ENCODE measurements around the gene SMTNL2.
A peak's percentile ranks its signal among the peaks of the same experiment; 100 is the strongest.
"Not testable (repeated sequence)": the region's sequence is repeated elsewhere in the genome, so short reads cannot be mapped to it uniquely, and the experiment has no call there.

The SMTNL2 gene

GRCh38 chr17:4560421-4560820 lies 23.9 kb upstream of the SMTNL2 start, which contains the start of gene GGT6:
TSS of gene GGT6 (minus strand) at chr17:4560577. CDS start at chr17:4560521, 56 bp downstream.
- DNase-seq (ENCODE audit: low spot score): no peak

- DNase-seq (ENCODE audit: low spot score): no peak
Observed at GRCh38 chr17:4560837-4561256, 23.5 kb upstream of the SMTNL2 start.

- DNase-seq (ENCODE audit: low spot score): no peak
Observed at GRCh38 chr17:4562015-4562969, 22.0 kb upstream of the SMTNL2 start.

- peak; percentile 77 for DNase-seq (ENCODE audit: low spot score)
Observed at GRCh38 chr17:4565209-4566141, 18.9 kb upstream of the SMTNL2 start.

- DNase-seq (ENCODE audit: low spot score): no peak
Observed at GRCh38 chr17:4566785-4567184, 17.5 kb upstream of the SMTNL2 start.

GRCh38 chr17:4569591-4569990 lies 14.7 kb upstream of the SMTNL2 start:
- no peak for DNase-seq (ENCODE audit: low spot score)

- DNase-seq (ENCODE audit: low spot score): no peak
Observed at GRCh38 chr17:4572131-4572530, 12.2 kb upstream of the SMTNL2 start.

GRCh38 chr17:4573115-4573514 lies 11.2 kb upstream of the SMTNL2 start:
- no peak for DNase-seq (ENCODE audit: low spot score)

- no peak for DNase-seq (ENCODE audit: low spot score)
Observed at GRCh38 chr17:4573669-4574068, 10.7 kb upstream of the SMTNL2 start.

- DNase-seq (ENCODE audit: low spot score): no peak
Observed at GRCh38 chr17:4574448-4575045, 9.8 kb upstream of the SMTNL2 start.

- DNase-seq (ENCODE audit: low spot score): no peak
Observed at GRCh38 chr17:4576161-4576558, 8.2 kb upstream of the SMTNL2 start.

- no peak for DNase-seq (ENCODE audit: low spot score)
Observed at GRCh38 chr17:4576729-4577322, 7.5 kb upstream of the SMTNL2 start.

- no peak for DNase-seq (ENCODE audit: low spot score)
Observed at GRCh38 chr17:4577386-4577993, 6.8 kb upstream of the SMTNL2 start.

GRCh38 chr17:4578349-4578748 lies 6.0 kb upstream of the SMTNL2 start:
- not testable (repeated sequence) for DNase-seq (ENCODE audit: low spot score)

GRCh38 chr17:4579678-4580077 lies 4.7 kb upstream of the SMTNL2 start:
- DNase-seq (ENCODE audit: low spot score): no peak

- no peak for DNase-seq (ENCODE audit: low spot score)
Observed at GRCh38 chr17:4580291-4580690, 4.0 kb upstream of the SMTNL2 start.

GRCh38 chr17:4582101-4582501 lies 2.2 kb upstream of the SMTNL2 start:
- no peak for DNase-seq (ENCODE audit: low spot score)

GRCh38 chr17:4582691-4583090 lies 1.6 kb upstream of the SMTNL2 start:
- no peak for DNase-seq (ENCODE audit: low spot score)

GRCh38 chr17:4583206-4583605 lies 1.1 kb upstream of the SMTNL2 start:
- no peak for DNase-seq (ENCODE audit: low spot score)

GRCh38 chr17:4583782-4584100 lies 588 bp upstream of the SMTNL2 start:
- no peak for DNase-seq (ENCODE audit: low spot score)

GRCh38 chr17:4584917-4585637 lies 748 bp downstream of the SMTNL2 start:
- no peak for DNase-seq (ENCODE audit: low spot score)
